Measurements from ENCODE around the gene LILRA5.

GRCh38 chr19:54316746-54317107 is 3.8 kb upstream of the LILRA5 start:
- TF ChIP-seq, protein P1, sequence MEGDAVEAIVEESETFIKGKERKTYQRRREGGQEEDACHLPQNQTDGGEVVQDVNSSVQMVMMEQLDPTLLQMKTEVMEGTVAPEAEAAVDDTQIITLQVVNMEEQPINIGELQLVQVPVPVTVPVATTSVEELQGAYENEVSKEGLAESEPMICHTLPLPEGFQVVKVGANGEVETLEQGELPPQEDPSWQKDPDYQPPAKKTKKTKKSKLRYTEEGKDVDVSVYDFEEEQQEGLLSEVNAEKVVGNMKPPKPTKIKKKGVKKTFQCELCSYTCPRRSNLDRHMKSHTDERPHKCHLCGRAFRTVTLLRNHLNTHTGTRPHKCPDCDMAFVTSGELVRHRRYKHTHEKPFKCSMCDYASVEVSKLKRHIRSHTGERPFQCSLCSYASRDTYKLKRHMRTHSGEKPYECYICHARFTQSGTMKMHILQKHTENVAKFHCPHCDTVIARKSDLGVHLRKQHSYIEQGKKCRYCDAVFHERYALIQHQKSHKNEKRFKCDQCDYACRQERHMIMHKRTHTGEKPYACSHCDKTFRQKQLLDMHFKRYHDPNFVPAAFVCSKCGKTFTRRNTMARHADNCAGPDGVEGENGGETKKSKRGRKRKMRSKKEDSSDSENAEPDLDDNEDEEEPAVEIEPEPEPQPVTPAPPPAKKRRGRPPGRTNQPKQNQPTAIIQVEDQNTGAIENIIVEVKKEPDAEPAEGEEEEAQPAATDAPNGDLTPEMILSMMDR (conservative IDR thresholded peaks at IDR 0.05; ENCODE audit: low read depth, low read length): no peak
- TF ChIP-seq EZH2 (IDR thresholded peaks at IDR 0.05; ENCODE audit: borderline replicate concordance, low read depth, low read length, poor library complexity, severe bottlenecking): no peak
